ENCODE measurements around the gene PFN3. TPM values are rescaled to one million over a fixed set of nuclear protein-coding genes. Genes with fewer than 3 reads are reported as not detected.

PFN3 gene
- polyA plus RNA-seq, 1 experiment = not detected

- Histone ChIP-seq H3K4me3 (ENCODE audit: low read depth, low read length) (no peak overlapping the region), H3K27ac (ENCODE audit: low read depth, low read length) (no peak overlapping the region), H3K9me3 (ENCODE audit: control insufficient read depth, insufficient read depth, low read length) (no peaks in the 10 kb centered on the region), H3K27me3 (ENCODE audit: control insufficient read depth, insufficient read depth, low read length) (no peaks in the 10 kb centered on the region)
- DNase-seq (ENCODE audit: low read depth, low spot score) = no peak
- CTCF ChIA-PET = interaction anchor here (1.1 to 5.6 kb wide), 4 partner anchors 16 to 259 kb away, joined by 3 to 61 read pairs (median 4); no protein-coding TSS in a partner anchor
- POLR2A ChIA-PET = interaction anchor here (0.8 kb wide), 1 partner anchor 53 kb away, joined by 5 read pairs; no protein-coding TSS in a partner anchor
- TF ChIP-seq CTCF (IDR thresholded peaks at IDR 0.05; ENCODE audit: low read depth, low read length) = no peak
Measured at GRCh38 chr5:177372910-177373309, 27.6 kb downstream of the PFN3 start.

GRCh38 chr5:177372034-177372896 is 28.2 kb downstream of the PFN3 start:
- POLR2A ChIA-PET = interaction anchor here (0.8 kb wide), 1 partner anchor 54 kb away, joined by 5 read pairs; no protein-coding TSS in a partner anchor
- CTCF ChIA-PET = interaction anchor here (1.1 to 5.6 kb wide), 6 partner anchors 11 to 258 kb away, joined by 3 to 61 read pairs (median 6); no protein-coding TSS in a partner anchor

GRCh38 chr5:177371120-177372033 is 29.1 kb downstream of the PFN3 start:
- Histone ChIP-seq H3K4me3 (ENCODE audit: low read depth, low read length) (peak overlapping the region; percentile 65), H3K27me3 (ENCODE audit: control insufficient read depth, insufficient read depth, low read length) (no peaks in the 10 kb centered on the region), H3K27ac (ENCODE audit: low read depth, low read length) (no peak overlapping the region), H3K9me3 (ENCODE audit: control insufficient read depth, insufficient read depth, low read length) (peaks cover 4% of the 10 kb centered on the region; the same call in 1 of the 2 replicates)
- POLR2A ChIA-PET = interaction anchor here (0.7 to 1.4 kb wide), 6 partner anchors 8 to 724 kb away, joined by 3 to 12 read pairs (median 4); partner anchors contain the start of genes GRK6, PDLIM7 and TSPAN17
- DNase-seq (ENCODE audit: low read depth, low spot score) = no peak
- TF ChIP-seq CTCF (IDR thresholded peaks at IDR 0.05; ENCODE audit: low read depth, low read length) = no peak
- CTCF ChIA-PET = interaction anchor here (0.7 to 5.6 kb wide), 25 partner anchors 8 to 301 kb away, joined by 3 to 61 read pairs (median 6); partner anchors contain the start of gene LMAN2

More at GRCh38 chr5:177372034-177372896, 28.2 kb downstream of the PFN3 start:
- no peak for DNase-seq (ENCODE audit: low read depth, low spot score)
- H3K4me3 ChIP-seq (ENCODE audit: low read depth, low read length) = no peak overlapping the region
- H3K9me3 ChIP-seq (ENCODE audit: control insufficient read depth, insufficient read depth, low read length) = peaks cover 4% of the 10 kb centered on the region; the same call in 1 of the 2 replicates
- no peak overlapping the region for H3K27ac ChIP-seq (ENCODE audit: low read depth, low read length)
- H3K27me3 ChIP-seq (ENCODE audit: control insufficient read depth, insufficient read depth, low read length) = no peaks in the 10 kb centered on the region
- TF ChIP-seq CTCF (IDR thresholded peaks at IDR 0.05; ENCODE audit: low read depth, low read length) = no peak

- ChIA-PET CTCF (interaction anchor here (0.6 to 5.6 kb wide), 30 partner anchors 8 to 348 kb away, joined by 3 to 61 read pairs (median 5); partner anchors contain the start of genes LMAN2 and ZNF346), POLR2A (interaction anchor here (0.6 to 1.4 kb wide), 6 partner anchors 8 to 127 kb away, joined by 3 to 12 read pairs (median 4); partner anchors contain the start of genes GRK6 and PDLIM7)
- Histone ChIP-seq H3K27ac (ENCODE audit: low read depth, low read length) (no peak overlapping the region), H3K4me3 (ENCODE audit: low read depth, low read length) (peak overlapping the region; percentile 65), H3K9me3 (ENCODE audit: control insufficient read depth, insufficient read depth, low read length) (peaks cover 4% of the 10 kb centered on the region; the same call in 1 of the 2 replicates), H3K27me3 (ENCODE audit: control insufficient read depth, insufficient read depth, low read length) (no peaks in the 10 kb centered on the region)
- peak; percentile 72 for DNase-seq (ENCODE audit: low read depth, low spot score)
- TF ChIP-seq CTCF (IDR thresholded peaks at IDR 0.05; ENCODE audit: low read depth, low read length) = peak; percentile 60
Measured at GRCh38 chr5:177370488-177371119, 29.9 kb downstream of the PFN3 start.

Measured in AG04450 (cell line).